IPS-15b (cell line): ENCODE data around the gene DHX34.
"Not testable (repeated sequence)": the region's sequence is repeated elsewhere in the genome, so short reads cannot be mapped to it uniquely, and the experiment has no call there.

Experiments used
- H3K27me3 ChIP-seq: one replicate; pipeline ENCODE4 v1.6.1; 2013; ENCODE audit warnings: low read length; ENCODE audit not compliant: control insufficient read depth, insufficient read depth
- H3K36me3 ChIP-seq: one replicate; pipeline ENCODE4 v1.6.1; 2013; ENCODE audit warnings: low read length; ENCODE audit not compliant: control insufficient read depth, insufficient read depth
- H3K4me1 ChIP-seq: one replicate; pipeline ENCODE4 v1.6.1; 2013; ENCODE audit warnings: mild to moderate bottlenecking, low read length; ENCODE audit not compliant: control insufficient read depth, insufficient read depth
- H3K4me3 ChIP-seq: one replicate; pipeline ENCODE4 v1.5.1; 2013; ENCODE audit warnings: low read depth, low read length
- H3K9ac ChIP-seq: one replicate; pipeline ENCODE4 v1.6.1; 2013; ENCODE audit warnings: low read depth, mild to moderate bottlenecking, low read length
- H3K9me3 ChIP-seq: one replicate; pipeline ENCODE4 v1.6.1; 2013; ENCODE audit warnings: mild to moderate bottlenecking, low read length; ENCODE audit not compliant: control insufficient read depth, insufficient read depth

Gene DHX34

GRCh38 chr19:47348819-47349795 lies at the start of gene DHX34:
Gene DHX34, plus strand, starts transcription at chr19:47349315. Its CDS starts 3,716 bp downstream, at chr19:47353031.
- H3K4me3 ChIP-seq: peak within 1 kb of the TSS; percentile 86
- peaks cover 7% of the 10 kb centered on the region for H3K4me1 ChIP-seq
- H3K9me3 ChIP-seq: no peaks in the 10 kb centered on the region
- H3K27me3 ChIP-seq: no peaks in the 10 kb centered on the region
- peak within 1 kb of the TSS; percentile 72 for H3K9ac ChIP-seq
- H3K36me3 ChIP-seq: peaks cover 14% of the 10 kb centered on the region

- H3K27me3 ChIP-seq, H3K4me3 ChIP-seq, H3K4me1 ChIP-seq, H3K9ac ChIP-seq, H3K9me3 ChIP-seq, H3K36me3 ChIP-seq: not testable (repeated sequence)
Measured at GRCh38 chr19:47300867-47301266, 48.2 kb upstream of the DHX34 start.

- H3K4me1 ChIP-seq: peaks cover 2% of the 10 kb centered on the region
- no peak overlapping the region for H3K4me3 ChIP-seq
- no peaks in the 10 kb centered on the region for H3K9me3 ChIP-seq
- no peaks in the 10 kb centered on the region for H3K27me3 ChIP-seq
- no peak overlapping the region for H3K9ac ChIP-seq
- no peaks in the 10 kb centered on the region for H3K36me3 ChIP-seq
Measured at GRCh38 chr19:47302249-47302648, 46.9 kb upstream of the DHX34 start.

- Histone ChIP-seq H3K9ac (no peak overlapping the region), H3K27me3 (no peaks in the 10 kb centered on the region), H3K9me3 (no peaks in the 10 kb centered on the region), H3K4me3 (no peak overlapping the region), H3K36me3 (no peaks in the 10 kb centered on the region), H3K4me1 (peaks cover 2% of the 10 kb centered on the region)
Measured at GRCh38 chr19:47303966-47304365, 45.1 kb upstream of the DHX34 start.

- Histone ChIP-seq H3K36me3 (no peaks in the 10 kb centered on the region), H3K4me1 (no peaks in the 10 kb centered on the region), H3K9me3 (no peaks in the 10 kb centered on the region), H3K9ac (no peak overlapping the region), H3K4me3 (peak overlapping the region; percentile 9), H3K27me3 (no peaks in the 10 kb centered on the region)
Measured at GRCh38 chr19:47305309-47305751, 43.8 kb upstream of the DHX34 start.

- no peaks in the 10 kb centered on the region for H3K36me3 ChIP-seq
- no peaks in the 10 kb centered on the region for H3K27me3 ChIP-seq
- H3K9me3 ChIP-seq: no peaks in the 10 kb centered on the region
- H3K9ac ChIP-seq: no peak overlapping the region
- H3K4me3 ChIP-seq: no peak overlapping the region
- H3K4me1 ChIP-seq: no peaks in the 10 kb centered on the region
Measured at GRCh38 chr19:47306303-47306702, 42.8 kb upstream of the DHX34 start.

GRCh38 chr19:47309038-47309437 lies 40.1 kb upstream of the DHX34 start:
- Histone ChIP-seq H3K9me3 (no peaks in the 10 kb centered on the region), H3K4me1 (no peaks in the 10 kb centered on the region), H3K27me3 (no peaks in the 10 kb centered on the region), H3K9ac (no peak overlapping the region), H3K4me3 (no peak overlapping the region), H3K36me3 (no peaks in the 10 kb centered on the region)

- H3K9me3 ChIP-seq: no peaks in the 10 kb centered on the region
- H3K27me3 ChIP-seq: no peaks in the 10 kb centered on the region
- no peak within 1 kb of the TSS for H3K4me3 ChIP-seq
- no peaks in the 10 kb centered on the region for H3K4me1 ChIP-seq
- no peak within 1 kb of the TSS for H3K9ac ChIP-seq
- no peaks in the 10 kb centered on the region for H3K36me3 ChIP-seq
Measured at GRCh38 chr19:47309608-47310007, 39.5 kb upstream of the DHX34 start, which contains the start of gene C5AR1. Gene C5AR1, plus strand, starts transcription at chr19:47309861. Its CDS starts 35 bp downstream, at chr19:47309896.

GRCh38 chr19:47310323-47310722 lies 38.8 kb upstream of the DHX34 start:
- Histone ChIP-seq H3K9ac (no peak overlapping the region), H3K4me3 (no peak overlapping the region), H3K9me3 (no peaks in the 10 kb centered on the region), H3K27me3 (no peaks in the 10 kb centered on the region), H3K36me3 (no peaks in the 10 kb centered on the region), H3K4me1 (no peaks in the 10 kb centered on the region)

GRCh38 chr19:47310819-47311218 lies 38.3 kb upstream of the DHX34 start:
- Histone ChIP-seq H3K9me3 (no peaks in the 10 kb centered on the region), H3K27me3 (no peaks in the 10 kb centered on the region), H3K36me3 (no peaks in the 10 kb centered on the region), H3K4me3 (no peak overlapping the region), H3K4me1 (peaks cover 2% of the 10 kb centered on the region), H3K9ac (no peak overlapping the region)

GRCh38 chr19:47312366-47313006 lies 36.6 kb upstream of the DHX34 start:
- Histone ChIP-seq H3K36me3 (no peaks in the 10 kb centered on the region), H3K9me3 (no peaks in the 10 kb centered on the region), H3K4me3 (no peak overlapping the region), H3K4me1 (peaks cover 2% of the 10 kb centered on the region), H3K27me3 (no peaks in the 10 kb centered on the region), H3K9ac (no peak overlapping the region)
